ENCODE data around the gene UBE2G1. TPM values are rescaled to one million over a fixed set of nuclear protein-coding genes. Genes with fewer than 3 reads are reported as not detected.
"Not testable (repeated sequence)": the region's sequence is repeated elsewhere in the genome, so short reads cannot be mapped to it uniquely, and the experiment has no call there.

The UBE2G1 gene
- total RNA-seq, 1 experiment from 2014 or later: 80.6 TPM

- TF ChIP-seq POLR2AphosphoS5 (IDR thresholded peaks at IDR 0.05; ENCODE audit: low read depth, low read length): no peak
These were observed 12.2 kb upstream of the UBE2G1 start (continued) for GRCh38 chr17:4378626-4379025.

GRCh38 chr17:4377247-4377646, 10.8 kb upstream of the UBE2G1 start:
- intact Hi-C loops (cut with micrococcal nuclease); H3K36me3 ChIP-seq (ENCODE audit: control insufficient read depth in 1 of 2, insufficient read depth in 2 of 2, low read length in 2 of 2); H3K4me1 ChIP-seq (ENCODE audit: control insufficient read depth in 1 of 2, insufficient read depth in 2 of 2, low read length in 2 of 2); RAD21 ChIA-PET (ENCODE audit: low non-redundant PET in 1 of 2, low total read pairs in 2 of 2, uncharacterized antibody in 2 of 2, unreplicated experiment in 2 of 2); H3K27me3 ChIP-seq (ENCODE audit: insufficient read depth, low read length); DNase-seq (ENCODE audit: low read depth, low spot score); H2AFZ ChIP-seq (ENCODE audit: low read depth, low read length, poor library complexity, severe bottlenecking); CTCF ChIA-PET; H3K9ac ChIP-seq (ENCODE audit: low read length); H3K9me2 ChIP-seq (ENCODE audit: insufficient read depth); BruUV-seq (replicated peaks); H4K20me1 ChIP-seq (ENCODE audit: insufficient read depth); ATAC-seq; H3K27ac ChIP-seq (ENCODE audit: low read depth, low read length); H3K79me2 ChIP-seq (ENCODE audit: insufficient read depth, low read length); H3K9me3 ChIP-seq (ENCODE audit: control insufficient read depth in 1 of 2, insufficient read depth in 1 of 2, low read depth in 1 of 2, low read length in 2 of 2); H3K4me2 ChIP-seq (ENCODE audit: low read length); POLR2A ChIA-PET; H3K4me3 ChIP-seq (replicated peaks in 1 of 2; ENCODE audit: low read depth in 1 of 2, low read length in 2 of 2): not testable (repeated sequence)

- H3K9me3 ChIP-seq (ENCODE audit: control insufficient read depth in 1 of 2, insufficient read depth in 1 of 2, low read depth in 1 of 2, low read length in 2 of 2); H3K4me2 ChIP-seq (ENCODE audit: low read length); H3K27me3 ChIP-seq (ENCODE audit: insufficient read depth, low read length); H2AFZ ChIP-seq (ENCODE audit: low read depth, low read length, poor library complexity, severe bottlenecking); RAD21 ChIA-PET (ENCODE audit: low non-redundant PET in 1 of 2, low total read pairs in 2 of 2, uncharacterized antibody in 2 of 2, unreplicated experiment in 2 of 2); H3K27ac ChIP-seq (ENCODE audit: low read depth, low read length); DNase-seq (ENCODE audit: low read depth, low spot score); H3K36me3 ChIP-seq (ENCODE audit: control insufficient read depth in 1 of 2, insufficient read depth in 2 of 2, low read length in 2 of 2); H3K9ac ChIP-seq (ENCODE audit: low read length); H3K9me2 ChIP-seq (ENCODE audit: insufficient read depth); intact Hi-C loops (cut with micrococcal nuclease); H3K79me2 ChIP-seq (ENCODE audit: insufficient read depth, low read length); ATAC-seq; H4K20me1 ChIP-seq (ENCODE audit: insufficient read depth); CTCF ChIA-PET; BruUV-seq (replicated peaks); POLR2A ChIA-PET; H3K4me3 ChIP-seq (replicated peaks in 1 of 2; ENCODE audit: low read depth in 1 of 2, low read length in 2 of 2); H3K4me1 ChIP-seq (ENCODE audit: control insufficient read depth in 1 of 2, insufficient read depth in 2 of 2, low read length in 2 of 2): not testable (repeated sequence)
These were observed 9.4 kb upstream of the UBE2G1 start for GRCh38 chr17:4375796-4376440.

All from HCT116 (cell line).